Activated CD4-positive, CD25-positive, alpha-beta regulatory T cell (primary cell): ENCODE data around the gene PTPN12.

Experiments
- DNase-seq, 4 experiments: peaks; one replicate each; lab custom pipeline; 2025; lab: John Stamatoyannopoulos, UW

The PTPN12 gene

GRCh38 chr7:77662869-77663268 is 125.8 kb downstream of the PTPN12 start:
- DNase-seq, result no peak

GRCh38 chr7:77664715-77665114 is 127.6 kb downstream of the PTPN12 start:
- no peak for DNase-seq

GRCh38 chr7:77665161-77665560 is 128.1 kb downstream of the PTPN12 start:
- DNase-seq, result no peak

- DNase-seq, result no peak
These were observed 130.5 kb downstream of the PTPN12 start for GRCh38 chr7:77667459-77668086.

GRCh38 chr7:77674878-77675277 is 137.8 kb downstream of the PTPN12 start:
- DNase-seq, result no peak

- no peak for DNase-seq
These were observed 142.5 kb downstream of the PTPN12 start for GRCh38 chr7:77679608-77680007.

- no peak for DNase-seq
These were observed 143.2 kb downstream of the PTPN12 start for GRCh38 chr7:77680266-77680665.

- DNase-seq, result no peak
These were observed 146.9 kb downstream of the PTPN12 start for GRCh38 chr7:77684030-77684429.

GRCh38 chr7:77685233-77685632 is 148.1 kb downstream of the PTPN12 start:
- DNase-seq, result no peak

- no peak for DNase-seq
These were observed 150.1 kb downstream of the PTPN12 start for GRCh38 chr7:77687100-77687746.

- DNase-seq, result no peak
These were observed 150.7 kb downstream of the PTPN12 start for GRCh38 chr7:77687747-77688144.
